Sciatic nerve (tissue), 2 donors: ENCODE data around the gene TBC1D9B. TPM values are rescaled to one million over a fixed set of nuclear protein-coding genes. Genes with fewer than 3 reads are reported as not detected.
"Not testable (repeated sequence)": the region's sequence is repeated elsewhere in the genome, so short reads cannot be mapped to it uniquely, and the experiment has no call there.

Experiments
- ATAC-seq: fragments of 200-7000 bp; cut with Tn5 transposase; one replicate; pipeline ENCODE4 v1.9.1; 2020; ENCODE audit warnings: mild to moderate bottlenecking, moderate library complexity
- DNase-seq: peaks from one replicate; pipeline ENCODE4 v3.0.0-alpha.2; 2020; ENCODE audit warnings: low spot score
- intact Hi-C: fragments of 100-400 bp; cut with DNase I; formaldehyde crosslinking; loops from one replicate; pipeline ENCODE4 v1.14.2; 2022
- total RNA-seq: library from RNA; stranded (reverse); fragmentation: NEBNext Ultra II Directional; extraction: Animal tissue kit (Norgen Biotek cat#: 25700); gene quantifications from one replicate; pipeline ENCODE4 v1.2.1, GENCODE V29; 2021
- donor health status: DM: no; HTN: no; CAD: no.
- donor health status: DM: no; HTN: no; CAD: no.

The TBC1D9B gene
- total RNA-seq, 1 donor from 2014 or later = 132 TPM

DNA sequence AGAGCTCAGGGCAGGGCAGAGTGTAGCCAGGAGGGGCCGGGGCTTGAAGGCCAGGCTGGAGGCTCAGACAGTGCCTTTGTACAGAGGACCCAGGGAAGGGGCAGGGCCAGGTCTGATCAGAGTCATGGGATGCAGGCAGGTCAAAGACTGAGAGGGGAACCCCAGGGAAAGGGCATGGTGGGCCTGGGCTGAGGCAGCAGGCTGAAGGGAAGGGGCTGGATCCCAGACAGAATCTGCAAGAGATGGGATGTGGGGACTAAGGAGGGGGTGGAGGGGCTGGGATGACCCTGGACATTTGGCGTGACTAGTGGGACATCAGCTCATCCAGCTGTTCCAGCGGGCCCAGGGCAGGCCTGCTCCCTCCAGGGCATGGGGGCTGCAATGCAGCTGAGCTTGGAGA lies 33.6 kb downstream of the TBC1D9B start:
- intact Hi-C loops = no loop called here
- DNase-seq (no peak), ATAC-seq (no peak)

DNA sequence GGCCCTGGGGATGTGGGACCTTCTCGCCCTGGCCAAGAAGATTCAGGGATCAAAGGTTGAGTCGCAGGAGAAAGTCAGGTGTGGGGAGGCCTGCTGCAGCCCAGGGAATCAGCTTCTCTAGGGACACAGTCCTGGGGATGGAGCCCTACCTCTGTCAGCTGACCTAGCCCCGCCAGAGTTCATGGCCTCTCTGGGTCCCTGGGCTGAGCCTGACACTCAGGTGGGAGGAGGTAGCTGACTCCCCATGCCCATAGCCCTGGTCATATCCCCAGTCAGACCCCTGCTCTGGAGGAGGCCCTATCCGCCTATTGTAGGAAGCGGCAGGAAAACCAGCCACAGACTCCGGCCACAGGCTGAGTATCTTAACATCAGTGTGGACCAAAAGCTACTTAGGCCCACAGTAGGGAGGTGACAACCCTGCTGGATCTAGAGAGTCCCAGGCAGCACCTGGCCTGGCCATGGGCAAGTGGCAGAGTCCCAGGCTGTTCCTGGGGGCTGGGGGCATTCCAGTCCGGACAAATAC lies 34.0 kb downstream of the TBC1D9B start:
- ATAC-seq = no peak
- DNase-seq = no peak
- intact Hi-C loops = no loop called here

DNA sequence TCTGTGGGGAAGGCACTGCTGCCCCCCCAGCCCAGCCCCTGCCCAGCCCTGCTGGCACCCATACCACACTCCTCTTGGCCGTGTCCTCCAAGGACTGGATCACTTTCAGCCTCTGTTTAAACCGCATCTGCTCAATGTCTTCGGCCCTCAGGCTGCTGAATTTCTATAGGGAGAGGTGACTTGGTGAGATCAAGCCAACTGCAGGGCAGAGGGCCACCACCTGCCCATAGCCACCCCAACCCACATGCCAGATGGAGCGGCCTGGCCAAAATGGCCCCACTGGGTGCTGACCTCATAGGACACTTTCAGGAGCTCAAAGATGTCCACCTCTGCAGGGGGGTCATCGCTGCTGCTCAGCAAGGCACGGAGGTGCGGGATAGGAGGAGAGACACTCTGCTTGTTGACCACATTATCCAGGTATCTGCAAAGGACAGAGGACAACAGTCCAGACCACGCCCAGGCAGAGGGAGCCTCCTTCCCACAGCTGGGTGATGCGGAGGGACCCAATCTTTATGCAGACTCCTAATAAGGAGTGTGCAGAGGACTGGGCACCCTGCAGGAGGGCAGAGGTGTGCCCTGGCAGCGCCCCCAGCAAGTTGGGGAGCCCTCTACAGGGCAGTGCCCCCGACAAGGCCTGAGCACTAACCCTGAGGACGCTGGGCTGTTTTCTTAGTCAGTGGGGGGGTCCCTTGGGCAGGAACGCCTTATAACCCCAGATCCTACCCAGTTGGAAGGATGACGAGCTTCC lies 34.7 kb downstream of the TBC1D9B start:
- ATAC-seq (no peak), DNase-seq (no peak)
- intact Hi-C loops = no loop called here

DNA sequence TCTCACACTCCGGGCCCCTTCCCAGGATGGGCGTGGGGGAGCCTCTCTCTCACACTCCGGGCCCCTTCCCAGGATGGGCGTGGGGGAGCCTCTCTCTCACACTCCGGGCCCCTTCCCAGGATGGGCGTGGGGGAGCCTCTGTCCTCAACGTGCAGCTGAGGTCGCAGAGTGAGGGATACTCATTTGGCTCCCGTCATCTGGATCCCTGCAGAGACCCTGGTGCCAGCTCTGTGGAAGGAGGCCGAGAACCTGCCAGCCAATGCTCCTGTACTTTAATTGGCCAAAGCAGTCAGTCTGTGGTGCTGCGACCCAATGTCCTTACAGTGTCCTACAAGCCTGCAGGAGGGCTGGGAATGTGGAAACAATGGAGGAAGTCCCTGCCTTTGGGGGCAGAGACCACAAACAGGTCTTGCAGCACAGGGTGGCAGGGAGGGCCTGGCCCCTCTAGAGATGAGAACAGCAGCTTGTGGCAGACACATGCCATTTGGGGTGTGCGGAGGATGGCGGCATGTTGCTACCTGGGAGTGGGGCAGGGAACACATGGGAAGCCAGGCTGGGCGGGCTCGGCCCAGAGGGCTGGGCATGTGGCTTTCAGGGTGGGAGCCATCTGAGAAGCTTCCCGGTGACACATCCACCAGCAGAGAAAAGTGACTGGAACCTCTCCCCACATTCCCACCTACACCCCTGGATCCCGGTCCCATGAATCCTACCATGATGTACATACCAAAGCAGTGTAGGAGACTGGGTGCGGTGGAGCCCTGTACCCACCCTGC lies 35.5 kb downstream of the TBC1D9B start:
- intact Hi-C loops = no loop called here
- ATAC-seq (no peak), DNase-seq (no peak)

DNA sequence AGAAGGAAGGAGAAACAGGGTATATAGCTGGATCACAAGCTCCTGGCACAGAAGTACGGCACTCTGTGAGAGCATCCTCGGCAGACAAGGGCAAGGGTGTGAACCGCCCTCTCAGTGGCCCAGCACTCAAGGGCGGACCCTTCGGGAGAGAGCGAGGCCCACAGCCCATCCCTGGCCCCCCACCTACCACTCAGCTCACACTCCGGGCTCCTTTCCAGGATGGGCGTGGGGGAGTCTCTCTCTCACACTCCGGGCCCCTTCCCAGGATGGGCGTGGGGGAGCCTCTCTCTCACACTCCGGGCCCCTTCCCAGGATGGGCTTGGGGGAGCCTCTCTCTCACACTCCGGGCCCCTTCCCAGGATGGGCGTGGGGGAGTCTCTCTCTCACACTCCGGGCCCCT lies 36.2 kb downstream of the TBC1D9B start:
- DNase-seq, intact Hi-C loops, ATAC-seq: not testable (repeated sequence)

DNA sequence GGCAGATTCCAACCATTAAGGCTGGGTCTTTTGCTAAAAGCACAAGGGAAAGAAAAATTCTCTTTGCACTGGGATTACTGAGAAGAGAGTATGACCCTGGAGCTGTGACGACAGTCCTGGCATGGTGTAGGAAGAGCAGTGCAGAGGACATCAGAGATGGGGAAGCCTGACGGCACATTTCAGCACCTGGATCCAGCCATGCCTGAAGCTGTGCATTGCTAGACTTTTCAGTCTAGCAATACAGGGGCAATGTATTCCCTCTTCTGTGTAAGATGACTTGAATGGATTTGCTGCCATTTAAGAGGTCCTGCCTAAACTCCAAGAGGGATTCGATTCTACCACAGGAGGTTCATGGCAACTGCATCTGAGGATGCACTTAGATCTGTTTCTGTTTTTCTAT lies 36.7 kb downstream of the TBC1D9B start:
- intact Hi-C loops = no loop called here
- ATAC-seq = no peak
- DNase-seq = no peak

DNA sequence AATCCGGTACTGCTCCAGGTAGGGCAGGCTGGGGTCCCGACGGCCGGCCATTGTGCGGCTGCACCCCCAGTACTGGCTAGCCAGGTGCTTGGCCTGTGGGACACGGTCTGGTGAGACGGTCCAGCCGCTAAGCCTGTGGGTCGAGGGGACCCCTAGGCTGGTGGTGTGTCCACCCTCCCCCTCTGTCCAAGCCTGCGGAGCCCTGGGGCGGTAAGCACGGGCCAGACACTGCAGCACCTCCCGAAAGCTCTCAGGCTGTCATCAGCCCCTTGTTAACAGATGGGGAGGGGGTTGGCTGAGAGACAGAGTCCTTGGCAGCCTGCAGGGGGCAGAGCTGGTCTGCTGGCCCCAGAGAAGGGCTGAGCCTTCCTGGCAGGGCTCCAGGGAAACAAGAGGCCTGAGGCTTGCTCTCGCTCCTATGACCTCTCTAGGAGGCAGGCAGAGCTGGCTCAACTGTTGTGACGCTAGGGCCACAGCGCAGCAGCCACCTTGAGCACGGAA lies 37.2 kb downstream of the TBC1D9B start:
- DNase-seq (peak; percentile 81), ATAC-seq (peak; percentile 48)
- intact Hi-C loops = no loop called here

DNA sequence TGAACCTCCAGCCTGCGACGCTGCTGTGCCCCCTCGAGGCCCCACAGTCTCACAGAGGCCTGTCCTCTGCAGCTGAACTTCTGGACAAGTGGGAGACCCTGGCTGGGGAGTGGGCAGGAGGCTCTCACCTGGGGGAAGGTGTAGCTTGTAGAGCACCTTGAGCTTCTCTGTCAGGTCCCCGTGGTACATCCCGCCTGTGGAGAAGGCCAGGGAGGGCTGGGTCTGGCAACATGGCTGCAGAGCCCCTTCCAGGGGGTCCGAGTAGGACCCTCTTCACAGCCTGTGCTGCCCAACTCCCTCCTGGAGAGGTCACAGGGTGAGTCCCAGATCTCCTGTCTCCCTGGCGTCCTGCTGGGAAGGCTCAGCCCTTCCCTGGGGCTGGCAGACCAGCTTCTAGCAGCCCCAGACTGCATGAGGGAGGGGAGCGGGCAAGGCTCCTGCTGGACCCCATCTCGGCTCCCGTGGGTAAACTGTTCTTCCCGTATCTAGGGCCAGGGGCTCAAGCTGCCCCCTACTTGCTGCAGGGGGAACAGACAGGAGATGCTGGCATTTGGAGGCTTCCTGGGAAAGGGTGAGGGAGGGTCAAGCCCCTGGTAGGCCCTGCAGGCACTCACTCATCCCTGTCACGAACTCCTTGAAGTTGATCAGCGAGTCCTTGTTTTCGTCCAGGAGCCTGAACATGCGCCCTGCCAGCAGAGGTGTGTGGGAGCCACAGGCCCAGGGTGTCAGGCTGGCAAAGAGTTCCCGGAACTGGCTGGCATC lies 37.9 kb downstream of the TBC1D9B start:
- no peak for ATAC-seq
- intact Hi-C loops = no loop called here
- DNase-seq = peak; percentile 54

DNA sequence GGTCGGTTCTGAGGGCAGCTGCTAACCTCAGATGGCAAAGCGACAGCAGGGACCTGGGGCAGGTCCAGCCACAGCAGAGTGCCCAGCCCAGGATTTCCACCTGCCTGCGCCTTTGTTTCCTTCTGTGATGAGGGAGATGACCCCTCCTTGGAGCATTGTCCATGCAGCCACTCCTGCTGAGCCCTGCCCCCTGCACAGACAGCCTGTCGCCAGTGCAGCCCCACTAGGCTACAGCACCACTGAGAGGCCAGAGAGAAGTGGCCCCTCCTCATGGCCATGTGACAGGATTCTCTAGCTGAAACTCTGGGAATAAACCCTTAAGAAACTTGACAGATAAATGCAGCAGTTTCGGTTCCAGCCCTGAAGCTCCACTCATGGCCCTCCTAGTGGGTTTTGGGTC lies 38.6 kb downstream of the TBC1D9B start:
- intact Hi-C loops = no loop called here
- DNase-seq (no peak), ATAC-seq (no peak)

DNA sequence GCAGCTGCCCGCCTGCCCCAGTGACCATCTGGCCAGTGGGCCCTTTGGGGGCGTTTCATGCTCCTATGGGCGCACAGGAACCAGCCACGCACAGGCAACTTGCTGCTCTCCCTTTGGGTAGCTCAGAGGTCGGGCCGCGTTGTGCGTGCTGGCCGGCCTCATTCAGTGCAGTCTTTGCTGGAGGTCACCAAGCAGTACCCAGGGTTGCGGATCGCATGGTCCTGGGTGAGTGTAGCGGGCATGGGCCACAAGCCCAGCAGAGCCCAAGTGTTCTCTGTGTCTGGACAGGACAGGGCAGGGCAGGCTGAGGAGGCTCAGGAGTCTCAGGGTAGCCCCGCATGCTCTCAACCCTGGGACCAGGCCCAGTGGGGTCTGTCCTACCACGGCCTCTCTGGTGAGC lies 39.2 kb downstream of the TBC1D9B start:
- ATAC-seq = no peak
- intact Hi-C loops = no loop called here
- DNase-seq = no peak

DNA sequence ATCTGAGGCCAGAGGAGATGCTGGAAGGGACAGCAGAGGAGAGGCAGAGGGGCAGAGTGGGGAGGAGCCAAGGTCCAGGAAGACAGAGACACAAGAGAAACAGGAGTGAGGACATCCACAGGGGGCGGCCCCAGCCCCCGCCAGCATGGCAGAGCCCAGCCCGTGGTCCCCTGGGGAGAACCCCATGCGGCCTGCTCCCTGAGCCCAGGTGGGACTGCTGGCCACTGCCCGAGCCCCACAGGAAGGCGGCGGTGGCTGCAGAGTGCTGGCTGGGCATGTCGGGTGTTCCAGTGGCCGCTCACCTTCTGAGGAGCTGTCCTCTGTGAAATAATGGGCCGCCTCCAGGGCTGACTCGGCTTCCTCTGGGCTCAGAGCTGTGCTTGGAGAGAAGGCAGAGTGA lies 40.2 kb downstream of the TBC1D9B start:
- ATAC-seq = no peak
- DNase-seq = no peak
- intact Hi-C loops = no loop called here

DNA sequence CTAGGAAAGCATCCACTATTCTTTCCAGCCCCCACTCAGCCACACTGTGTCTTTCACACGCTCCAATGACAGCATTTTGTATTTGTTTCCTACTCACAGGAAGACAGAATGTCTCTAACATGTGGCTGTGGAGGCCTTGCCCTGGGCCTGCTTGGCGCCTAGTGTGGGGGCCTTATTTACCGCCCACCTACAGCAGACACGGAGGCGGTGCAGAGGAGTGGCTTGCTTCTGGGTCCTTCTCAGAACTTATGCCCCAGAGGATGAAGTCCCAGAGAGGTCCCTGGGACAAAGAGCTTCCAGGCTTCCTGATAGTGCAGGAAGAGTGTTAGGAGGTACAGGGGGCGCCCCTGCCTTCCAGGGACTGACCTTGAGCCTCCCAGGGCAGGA lies 40.6 kb downstream of the TBC1D9B start:
- ATAC-seq (no peak), DNase-seq (no peak)
- intact Hi-C loops = no loop called here

DNA sequence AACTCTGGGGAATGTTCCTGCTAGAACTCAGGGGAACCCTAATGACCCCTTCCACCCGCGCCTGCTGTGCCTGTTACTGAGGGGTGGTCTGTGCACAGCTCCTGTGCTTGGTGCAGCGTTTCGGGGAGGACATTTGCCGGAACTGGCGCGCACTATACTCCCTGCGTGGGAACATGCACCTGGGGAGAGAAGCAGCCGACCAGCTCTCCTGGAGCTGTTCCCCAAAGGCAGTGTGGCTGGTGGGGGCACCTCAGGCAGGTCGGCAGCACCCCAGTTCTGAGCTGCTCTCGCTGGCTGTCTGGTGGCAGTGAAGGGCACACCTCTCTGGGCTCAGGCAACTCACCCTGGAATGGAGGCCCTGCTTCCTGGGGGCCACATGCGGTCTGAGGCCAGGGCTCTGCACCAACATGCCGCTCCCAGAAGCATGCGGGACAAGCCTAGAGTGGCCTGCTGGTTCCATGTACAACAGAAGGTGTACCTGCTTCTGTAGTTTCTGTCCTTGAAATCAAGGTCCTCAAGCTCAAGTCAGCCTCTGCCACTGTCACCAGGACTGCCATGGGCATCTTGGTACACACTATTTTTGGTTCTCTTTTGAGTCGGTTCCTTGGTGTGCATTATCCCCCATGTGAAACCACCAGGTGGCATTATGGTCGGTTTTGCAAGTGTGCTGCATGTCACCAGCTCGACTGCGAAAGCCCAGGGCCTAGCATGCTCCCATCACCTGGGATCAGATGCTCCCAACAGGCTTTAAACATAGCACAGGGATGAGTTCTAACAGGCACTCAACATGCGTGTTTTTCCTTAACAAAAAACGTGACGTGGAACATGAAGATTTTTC lies 41.2 kb downstream of the TBC1D9B start:
- ATAC-seq (no peak), DNase-seq (no peak)
- intact Hi-C loops = no loop called here

DNA sequence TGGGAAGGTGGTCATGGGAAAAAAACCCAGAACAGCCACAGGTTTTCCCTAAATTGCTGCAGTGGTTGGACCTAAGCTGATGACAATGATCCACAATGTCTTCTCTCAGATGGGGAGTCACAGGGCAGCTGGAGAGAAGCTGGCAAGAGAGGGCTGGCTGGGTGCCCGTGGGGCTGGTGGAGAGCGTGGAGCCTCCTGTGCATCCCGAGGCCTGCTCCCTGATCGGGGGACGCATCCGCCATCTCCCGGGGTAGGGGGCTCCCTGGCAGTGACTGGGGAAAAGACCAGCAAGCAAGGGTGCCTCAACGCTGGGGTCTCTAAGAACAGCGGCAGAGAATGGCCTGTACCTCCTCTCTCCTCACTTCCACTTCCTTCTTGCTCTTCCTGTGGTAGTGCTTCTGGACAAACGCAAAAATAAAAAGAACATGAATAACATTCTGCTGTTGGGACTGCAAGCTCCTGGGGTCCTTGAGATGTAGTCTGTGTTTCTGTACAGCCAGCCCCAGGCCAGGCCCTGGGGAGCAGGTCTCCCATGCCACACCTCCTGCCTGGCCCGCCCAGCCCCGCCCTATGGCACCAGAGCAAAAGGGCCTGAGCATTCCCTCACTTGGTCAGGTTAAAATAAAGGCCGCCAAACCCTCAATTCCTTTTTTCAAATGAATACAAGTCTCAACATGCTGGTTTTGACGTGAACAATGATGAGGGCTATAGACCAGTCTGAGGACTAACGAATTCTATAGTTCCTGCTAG lies 42.0 kb downstream of the TBC1D9B start:
- ATAC-seq = no peak
- intact Hi-C loops = no loop called here
- no peak for DNase-seq

DNA sequence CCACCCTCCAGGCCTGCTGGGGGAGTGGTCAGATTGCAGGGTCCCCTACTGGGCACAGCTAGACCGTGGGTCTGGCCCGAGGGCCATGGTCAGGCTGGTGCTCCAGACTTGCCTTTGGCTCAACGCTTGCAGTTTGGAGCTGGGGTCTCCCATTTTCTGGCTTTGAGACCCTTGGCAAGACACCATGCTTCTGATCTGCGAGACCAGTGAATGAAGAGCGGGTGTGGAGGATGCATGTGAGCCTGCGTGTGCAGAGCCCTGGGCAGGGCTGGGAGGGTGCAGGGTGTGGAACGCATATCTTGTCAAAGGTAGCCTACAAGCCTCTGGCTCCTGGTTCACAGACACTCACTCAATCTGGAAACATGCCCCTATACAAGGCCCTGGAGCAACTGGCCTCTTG lies 43.0 kb downstream of the TBC1D9B start:
- no peak for DNase-seq
- intact Hi-C loops = no loop called here

DNA sequence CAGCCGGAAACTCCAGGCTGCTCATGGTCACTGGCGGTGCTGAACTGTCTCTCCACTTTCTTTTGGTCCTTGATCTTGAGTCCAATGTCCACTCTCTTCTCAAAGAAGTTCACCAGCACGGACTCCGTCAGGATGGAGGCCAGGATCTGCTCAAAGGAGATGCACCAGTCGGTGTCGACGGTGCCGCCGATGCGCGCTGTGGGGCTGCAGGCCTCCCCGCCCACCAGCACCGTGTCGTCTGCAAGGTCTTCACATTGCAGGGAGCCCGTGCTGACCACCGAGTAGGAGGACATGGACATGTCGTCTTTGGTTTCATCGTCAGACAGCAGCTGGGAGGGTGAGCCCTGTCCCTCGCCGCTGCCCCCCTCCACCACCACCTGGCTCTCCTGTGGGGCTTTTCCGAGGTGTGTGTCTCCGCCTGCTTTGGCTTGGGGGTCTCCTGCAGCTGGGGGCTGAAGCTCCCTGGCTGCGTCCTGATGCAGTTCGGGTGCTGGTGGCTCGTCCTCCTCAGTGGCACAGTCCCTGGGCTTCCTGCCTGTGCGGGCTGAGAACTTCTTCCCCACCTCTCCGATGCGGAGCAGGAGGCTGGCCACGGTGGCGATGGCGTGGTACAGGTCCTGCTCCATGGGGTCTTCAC lies 44.1 kb downstream of the TBC1D9B start:
- intact Hi-C loops = no loop called here

More for the DNA sequence above, 43.0 kb downstream of the TBC1D9B start:
- ATAC-seq = no peak

DNA sequence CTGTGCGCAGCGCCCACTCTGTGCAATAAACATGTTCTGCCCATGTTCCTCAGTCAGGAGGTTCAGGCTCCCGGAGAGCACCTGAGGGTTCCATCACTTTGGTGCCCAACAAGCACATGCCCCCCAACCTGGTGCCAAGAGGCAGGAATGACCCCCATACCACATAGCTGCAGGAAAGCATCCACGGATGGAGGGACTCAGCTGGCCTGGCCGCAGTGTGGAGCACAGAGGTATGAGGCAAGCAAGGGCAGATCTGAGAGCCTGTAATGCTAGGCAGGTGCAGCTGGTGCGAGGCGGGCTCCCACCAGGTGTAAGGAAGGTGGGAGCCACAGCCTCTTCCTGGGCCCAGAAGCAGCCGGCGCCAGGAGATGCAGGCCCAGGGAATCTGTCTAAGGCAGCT lies 44.8 kb downstream of the TBC1D9B start:
- intact Hi-C loops = no loop called here
- no peak for DNase-seq
- ATAC-seq = no peak

More for the DNA sequence above, 44.1 kb downstream of the TBC1D9B start:
- no peak for ATAC-seq
- no peak for DNase-seq

DNA sequence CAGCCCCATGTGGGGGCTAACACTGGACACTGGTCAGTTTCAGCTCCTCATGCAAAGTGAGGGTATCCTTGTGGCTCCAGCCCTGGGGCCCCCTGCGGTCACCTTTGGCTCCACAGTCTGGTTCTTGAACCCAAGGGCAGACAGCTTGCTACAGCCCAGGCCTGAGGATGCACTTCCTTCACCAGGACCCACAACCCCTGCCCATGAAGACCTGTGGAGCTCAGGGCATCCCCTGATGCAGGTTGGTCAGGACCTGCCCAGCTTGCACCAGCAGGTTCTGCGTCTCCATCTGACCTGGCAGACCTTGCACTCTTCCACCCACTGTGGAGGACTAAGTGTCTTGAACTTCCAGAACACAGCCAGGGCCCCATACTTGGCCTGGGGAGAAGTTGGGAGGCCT lies 45.4 kb downstream of the TBC1D9B start:
- no peak for DNase-seq

More for the DNA sequence above, 45.4 kb downstream of the TBC1D9B start:
- intact Hi-C loops = no loop called here
- no peak for ATAC-seq
